Keratinocyte (primary cell): ENCODE data around the gene ZC3H13. TPM values are rescaled to one million over a fixed set of nuclear protein-coding genes. Genes with fewer than 3 reads are reported as not detected.

Experiments
- DNase-seq: peaks from one replicate; pipeline ENCODE4 v3.0.0-alpha.2; 2011; ENCODE audit warnings: low read depth, missing footprints, low spot score
- FAIRE-seq: peaks from 2 replicates; lab custom pipeline; 2011; peaks lifted over from hg19 to GRCh38; lab: Jason Lieb, UNC
- H2AFZ ChIP-seq: 2 replicates; pipeline ENCODE4 v1.6.0; 2012; ENCODE audit warnings: low read length, control low read depth, inconsistent platforms; ENCODE audit not compliant: control insufficient read depth
- H3K27ac ChIP-seq: 2 replicates; pipeline ENCODE4 v1.5.1; 2011; ENCODE audit warnings: low read length; ENCODE audit not compliant: control insufficient read depth, insufficient read depth
- H3K27me3 ChIP-seq: 3 replicates; pipeline ENCODE4 v1.6.0; 2011; ENCODE audit warnings: low read length; ENCODE audit not compliant: control insufficient read depth, insufficient read depth; ENCODE audit errors: extremely low read depth
- H3K36me3 ChIP-seq, 2 experiments: 2 replicates in 1 of 2; 3 replicates in 1 of 2; pipeline ENCODE4 v1.5.1; 2011; ENCODE audit warnings: low read length in 2 of 2, mild to moderate bottlenecking in 1 of 2; ENCODE audit not compliant: control insufficient read depth in 2 of 2, insufficient read depth in 2 of 2; ENCODE audit errors: extremely low read depth in 1 of 2
- H3K4me1 ChIP-seq: 3 replicates; pipeline ENCODE4 v1.5.1; 2011; ENCODE audit warnings: low read length; ENCODE audit not compliant: control insufficient read depth, insufficient read depth; ENCODE audit errors: extremely low read depth
- H3K4me2 ChIP-seq: 3 replicates; pipeline ENCODE4 v1.6.0; 2011; ENCODE audit warnings: low read depth, low read length; ENCODE audit not compliant: control insufficient read depth, insufficient read depth; ENCODE audit errors: extremely low read depth
- H3K4me3 ChIP-seq, 3 experiments: fragments of 200-600 bp in 1 of 3; sonication (generic) in 1 of 3; 2 replicates in 2 of 3; 3 replicates in 1 of 3; pipeline ENCODE4 v1.5.1; 2011 to 2016; ENCODE audit warnings: low read length in 3 of 3, mild to moderate bottlenecking in 3 of 3, control low read depth in 2 of 3, inconsistent platforms in 1 of 3, low read depth in 1 of 3, mixed read lengths in 1 of 3, mixed run types in 1 of 3, moderate library complexity in 1 of 3; ENCODE audit not compliant: control insufficient read depth in 2 of 3, insufficient read depth in 2 of 3; ENCODE audit errors: extremely low read depth in 1 of 3
- H3K79me2 ChIP-seq: 2 replicates; pipeline ENCODE4 v1.6.0; 2012; ENCODE audit warnings: low read length; ENCODE audit not compliant: control insufficient read depth, insufficient read depth
- H3K9ac ChIP-seq: 3 replicates; pipeline ENCODE4 v1.6.0; 2011; ENCODE audit warnings: low read length; ENCODE audit not compliant: control insufficient read depth, insufficient read depth; ENCODE audit errors: extremely low read depth
- H3K9me1 ChIP-seq: 3 replicates; pipeline ENCODE4 v1.6.0; 2011; ENCODE audit warnings: low read length; ENCODE audit not compliant: control insufficient read depth, insufficient read depth; ENCODE audit errors: extremely low read depth
- H3K9me3 ChIP-seq: 2 replicates; pipeline ENCODE4 v1.5.1; 2012; ENCODE audit warnings: low read depth, low read length; ENCODE audit not compliant: control insufficient read depth
- H4K20me1 ChIP-seq: 3 replicates; pipeline ENCODE4 v1.6.0; 2011; ENCODE audit warnings: low read length; ENCODE audit not compliant: control insufficient read depth, insufficient read depth; ENCODE audit errors: extremely low read depth
- CTCF ChIP-seq, 3 experiments: IDR thresholded peaks in 1 of 3; conservative IDR thresholded peaks in 1 of 3; optimal IDR thresholded peaks in 1 of 3; 2 replicates in 2 of 3; 3 replicates in 1 of 3; pipeline versions ENCODE3 to v1.5.1; 2011; ENCODE audit warnings: low read length in 3 of 3, mild to moderate bottlenecking in 3 of 3, moderate library complexity in 2 of 3, control low read depth in 1 of 3, inconsistent platforms in 1 of 3; ENCODE audit not compliant: insufficient read depth in 2 of 3; ENCODE audit errors: extremely low read depth in 1 of 3
- EZH2 ChIP-seq: IDR thresholded peaks from one replicate; pipeline ENCODE4 v1.6.1; 2012; ENCODE audit warnings: inconsistent platforms, mild to moderate bottlenecking, low read length, moderate library complexity
- dilution Hi-C: fragments of 300-500 bp; cut with MboI; formaldehyde crosslinking; loops from one replicate; pipeline ENCODE4 v1.7.0; 2020; ENCODE audit warnings: low sequenced_read_pairs; ENCODE audit not compliant: extremely low pct_ligation_motif_present
- polyA plus RNA-seq, 5 experiments: library from polyadenylated mRNA; depleted of rRNA in 3 of 5; stranded (reverse) in 3 of 5; stranded (forward) in 1 of 5; unstranded in 1 of 5; fragments of >200 nt; gene quantifications; 1 replicate in 1 of 5; 2 replicates in 3 of 5; 3 replicates in 1 of 5; pipeline versions ENCODE4 v1.2.1 to v1.2.3, GENCODE V29; 2011 to 2012; ENCODE audit warnings: missing spikeins in 2 of 5, low read depth in 1 of 5, low replicate concordance in 1 of 5

ZC3H13 gene
- polyA plus RNA-seq, 1 donor (not counting 4 experiments of a cell fraction or from before 2014, with no cell fraction given), result 10.6 TPM

GRCh38 chr13:46102255-46102605 is 49.7 kb upstream of the ZC3H13 start:
- peak overlapping the region; percentile 27 for H2AFZ ChIP-seq
- no peaks in the 10 kb centered on the region for H3K9me3 ChIP-seq
- H3K9ac ChIP-seq, result no peak overlapping the region
- dilution Hi-C loops, result no loop called here
- H3K36me3 ChIP-seq, result no peaks in the 10 kb centered on the region
- peaks cover 6% of the 10 kb centered on the region for H3K4me1 ChIP-seq
- H3K4me2 ChIP-seq, result no peak overlapping the region
- no peaks in the 10 kb centered on the region for H3K79me2 ChIP-seq
- no peak overlapping the region for H3K4me3 ChIP-seq
- DNase-seq (no peak), FAIRE-seq (no peak)
- H3K9me1 ChIP-seq, result no peaks in the 10 kb centered on the region
- TF ChIP-seq CTCF (optimal IDR thresholded peaks at IDR 0.05 in 1 of 3, IDR thresholded peaks at IDR 0.05 in 1 of 3, conservative IDR thresholded peaks at IDR 0.05 in 1 of 3; ENCODE audit: extremely low read depth in 1 of 3, insufficient read depth in 2 of 3, low read length in 3 of 3) (no peak), EZH2 (no peak)
- no peaks in the 10 kb centered on the region for H3K27me3 ChIP-seq
- no peaks in the 10 kb centered on the region for H4K20me1 ChIP-seq
- no peak overlapping the region for H3K27ac ChIP-seq

GRCh38 chr13:46101484-46102254 is 49.1 kb upstream of the ZC3H13 start:
- dilution Hi-C loops, result no loop called here
- no peaks in the 10 kb centered on the region for H3K36me3 ChIP-seq
- FAIRE-seq, result no peak

More at GRCh38 chr13:46101484-46102254, 49.1 kb upstream of the ZC3H13 start:
- H3K4me1 ChIP-seq, result peaks cover 6% of the 10 kb centered on the region
- peak overlapping the region; percentile 27 for H2AFZ ChIP-seq
- H3K4me2 ChIP-seq, result no peak overlapping the region
- no peak overlapping the region for H3K9ac ChIP-seq
- no peaks in the 10 kb centered on the region for H3K9me3 ChIP-seq
- no peak for DNase-seq
- TF ChIP-seq EZH2, result no peak
- TF ChIP-seq CTCF (optimal IDR thresholded peaks at IDR 0.05 in 1 of 3, IDR thresholded peaks at IDR 0.05 in 1 of 3, conservative IDR thresholded peaks at IDR 0.05 in 1 of 3; ENCODE audit: extremely low read depth in 1 of 3, insufficient read depth in 2 of 3, low read length in 3 of 3), result no peak
- H3K27me3 ChIP-seq, result no peaks in the 10 kb centered on the region
- no peaks in the 10 kb centered on the region for H3K9me1 ChIP-seq
- H4K20me1 ChIP-seq, result no peaks in the 10 kb centered on the region
- no peaks in the 10 kb centered on the region for H3K79me2 ChIP-seq
- H3K4me3 ChIP-seq, result no peak overlapping the region
- H3K27ac ChIP-seq, result no peak overlapping the region
